K562 (cell line): Measurements from ENCODE around the gene SH3BP5. TPM values are rescaled to one million over a fixed set of nuclear protein-coding genes. Genes with fewer than 3 reads are reported as not detected.
A peak's percentile ranks its signal among the peaks of the same experiment; 100 is the strongest.

Experiments
- CBX2 ChIP-seq: fragments of 200-600 bp; sonication (generic); IDR thresholded peaks from one replicate; pipeline ENCODE4 v1.6.1; 2012; ENCODE audit warnings: mild to moderate bottlenecking, low read length, inconsistent platforms; ENCODE audit not compliant: insufficient read depth, poor library complexity, severe bottlenecking
- CCAR2 ChIP-seq: fragments of 200-400 bp; formaldehyde crosslinking; IDR thresholded peaks from 2 replicates; pipeline ENCODE4 v1.6.1; 2017; ENCODE audit warnings: mild to moderate bottlenecking, low read depth, low read length
- CEBPZ ChIP-seq: fragments of 150-350 bp; IDR thresholded peaks from 2 replicates; pipeline ENCODE4 v1.6.1; 2014; ENCODE audit warnings: low read depth, mild to moderate bottlenecking, low read length, borderline replicate concordance
- DNMT1 ChIP-seq: fragments of 450-650 bp; IDR thresholded peaks from 2 replicates; pipeline ENCODE4 v1.6.1; 2016; ENCODE audit warnings: antibody characterized with exemption, mild to moderate bottlenecking
- ELF4 ChIP-seq: fragments of 450-650 bp; formaldehyde crosslinking; IDR thresholded peaks from 2 replicates; pipeline ENCODE4 v1.4.0; 2022; ENCODE audit warnings: missing genetic modification characterization
- ELK1 ChIP-seq: sonication (generic); formaldehyde crosslinking; IDR thresholded peaks from 2 replicates; pipeline ENCODE4 v1.8.1; 2022; ENCODE audit warnings: missing genetic modification reagents
- HNRNPL ChIP-seq: fragments of 200-400 bp; formaldehyde crosslinking; IDR thresholded peaks from 2 replicates; pipeline ENCODE4 v1.6.1; 2017; ENCODE audit warnings: low read depth, mild to moderate bottlenecking, low read length
- KDM1A ChIP-seq, 2 experiments: fragments of 450-650 bp; IDR thresholded peaks; 2 replicates each; pipeline ENCODE4 v1.6.1; 2016; ENCODE audit warnings: mild to moderate bottlenecking in 2 of 2
- MCM2 ChIP-seq: fragments of 450-650 bp; IDR thresholded peaks from 2 replicates; pipeline ENCODE4 v1.6.1; 2017; ENCODE audit warnings: low read depth, mild to moderate bottlenecking
- MTA3 ChIP-seq: fragments of 450-650 bp; formaldehyde crosslinking; IDR thresholded peaks from 2 replicates; pipeline ENCODE4 v1.6.1; 2017; ENCODE audit warnings: mild to moderate bottlenecking, borderline replicate concordance
- MYNN ChIP-seq, 2 experiments: sonication (generic); formaldehyde crosslinking in 1 of 2; IDR thresholded peaks; 2 replicates each; pipeline versions ENCODE4 v1.5.0 to v1.6.1; 2016 to 2020; ENCODE audit warnings: antibody characterized with exemption in 1 of 2, missing genetic modification reagents in 1 of 2
- NR4A1 ChIP-seq, 2 experiments: fragments of 250-450 bp in 1 of 2; fragments of 450-650 bp in 1 of 2; sonication (Bioruptor Pico) in 1 of 2; IDR thresholded peaks; 2 replicates each; pipeline versions ENCODE4 v1.4.0 to v1.6.1; 2016 to 2020; ENCODE audit warnings: mild to moderate bottlenecking in 2 of 2, missing compliant biosample characterization in 1 of 2, missing genetic modification characterization in 1 of 2, moderate library complexity in 1 of 2
- STAT5A ChIP-seq: IDR thresholded peaks from 2 replicates; pipeline ENCODE4 v1.6.1; 2012; ENCODE audit warnings: low read length, inconsistent platforms, borderline replicate concordance
- ZNF133 ChIP-seq: fragments of 250-450 bp; sonication (Bioruptor Pico); IDR thresholded peaks from 2 replicates; pipeline ENCODE4 v1.4.0; 2020; ENCODE audit warnings: mild to moderate bottlenecking
- ZNF75A ChIP-seq: fragments of 450-650 bp; formaldehyde crosslinking; IDR thresholded peaks from 2 replicates; pipeline ENCODE4 v1.4.0; 2020; ENCODE audit warnings: mild to moderate bottlenecking
- polyA plus RNA-seq, 8 experiments: library from polyadenylated mRNA; depleted of rRNA in 4 of 8; stranded (reverse) in 5 of 8; unstranded in 3 of 8; fragments of >200 nt; fragmentation: Nextera tagmentation in 2 of 8; fragmentation: Illumina TruSeq in 1 of 8; extraction: Ambion mirVana in 2 of 8; extraction: Trizol in 1 of 8; gene quantifications; 2 replicates each; pipeline versions ENCODE4 v1.2.1 to v1.2.3, GENCODE V29; 2011 to 2014; ENCODE audit warnings: inconsistent platforms in 1 of 8, missing spikeins in 1 of 8
- total RNA-seq, 7 experiments: library from RNA; depleted of rRNA in 6 of 7; stranded (reverse); fragments of >200 nt in 6 of 7; fragmentation: Illumina TruSeq in 2 of 7; extraction: Trizol in 2 of 7; gene quantifications; 2 replicates each; pipeline versions ENCODE4 v1.2.1 to v1.2.3, GENCODE V29; 2011 to 2021; ENCODE audit warnings: low replicate concordance in 1 of 7
- TF ChIP-seq, protein P1 (sequence below): fragments of 450-650 bp; formaldehyde crosslinking; conservative IDR thresholded peaks from 2 replicates; pipeline ENCODE4 v1.4.0; 2022; ENCODE audit warnings: mild to moderate bottlenecking, missing genetic modification characterization

Gene SH3BP5
- total and polyA plus RNA-seq, 9 of the 15 experiments (the other 6 are each of a cell fraction or from before 2014, with no cell fraction given) = 2.9 to 29.0 (median 14.9) TPM

- peak; percentile 91 for TF ChIP-seq MYNN (IDR thresholded peaks at IDR 0.05)
- no peak for TF ChIP-seq MYNN (CRISPR knock-in tag; IDR thresholded peaks at IDR 0.05)
- TF ChIP-seq ZNF75A (CRISPR knock-in tag) = no peak
- TF ChIP-seq ELK1 (CRISPR knock-in tag) = no peak
- TF ChIP-seq ZNF133 (CRISPR knock-in tag) = 0 out of 2 replicates have a peak, but pooled peaks have one; percentile 22
- no peak for TF ChIP-seq DNMT1
- TF ChIP-seq MCM2 = no peak
- TF ChIP-seq STAT5A = peak; percentile 27; the same call in 1 of the 2 replicates
- TF ChIP-seq NR4A1 (CRISPR knock-in tag; IDR thresholded peaks at IDR 0.05) = peak; percentile 52; the same call in 1 of the 2 replicates
- peak; percentile 55; the same call in 1 of the 2 replicates for TF ChIP-seq NR4A1 (tag; IDR thresholded peaks at IDR 0.05)
- TF ChIP-seq CCAR2 = no peak
- TF ChIP-seq, protein P1, sequence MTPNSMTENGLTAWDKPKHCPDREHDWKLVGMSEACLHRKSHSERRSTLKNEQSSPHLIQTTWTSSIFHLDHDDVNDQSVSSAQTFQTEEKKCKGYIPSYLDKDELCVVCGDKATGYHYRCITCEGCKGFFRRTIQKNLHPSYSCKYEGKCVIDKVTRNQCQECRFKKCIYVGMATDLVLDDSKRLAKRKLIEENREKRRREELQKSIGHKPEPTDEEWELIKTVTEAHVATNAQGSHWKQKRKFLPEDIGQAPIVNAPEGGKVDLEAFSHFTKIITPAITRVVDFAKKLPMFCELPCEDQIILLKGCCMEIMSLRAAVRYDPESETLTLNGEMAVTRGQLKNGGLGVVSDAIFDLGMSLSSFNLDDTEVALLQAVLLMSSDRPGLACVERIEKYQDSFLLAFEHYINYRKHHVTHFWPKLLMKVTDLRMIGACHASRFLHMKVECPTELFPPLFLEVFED (CRISPR knock-in tag) = peak; percentile 46; the same call in 1 of the 2 replicates
- no peak for TF ChIP-seq CEBPZ
- peak; percentile 81 to 92 for TF ChIP-seq KDM1A (IDR thresholded peaks at IDR 0.05)
- TF ChIP-seq MTA3 = peak; percentile 88
- TF ChIP-seq ELF4 (CRISPR knock-in tag) = no peak
- no peak for TF ChIP-seq CBX2
- no peak for TF ChIP-seq HNRNPL
Measured at GRCh38 chr3:15269091-15269989, 63.0 kb downstream of the SH3BP5 start (continued).
